KMS-11 (cell line): ENCODE results near the gene SLC6A5.

Source experiments
- H2AFZ ChIP-seq: fragments of 200-600 bp; sonication (generic); 2 replicates; pipeline ENCODE4 v1.6.1; 2016; ENCODE audit warnings: antibody characterized with exemption, mixed run types, low read depth
- H3K27ac ChIP-seq: fragments of 200-600 bp; sonication (generic); 2 replicates; pipeline ENCODE4 v1.6.1; 2016; ENCODE audit warnings: mild to moderate bottlenecking, mixed run types
- H3K27me3 ChIP-seq: fragments of 200-600 bp; sonication (generic); 2 replicates; pipeline ENCODE4 v1.6.1; 2017; ENCODE audit warnings: mild to moderate bottlenecking, low read depth, mixed run types, moderate library complexity; ENCODE audit not compliant: insufficient read depth
- H3K36me3 ChIP-seq: fragments of 200-600 bp; sonication (generic); 2 replicates; pipeline ENCODE4 v1.6.1; 2017; ENCODE audit warnings: mild to moderate bottlenecking, mixed run types; ENCODE audit not compliant: insufficient read depth
- H3K4me1 ChIP-seq: fragments of 200-600 bp; sonication (generic); 2 replicates; pipeline ENCODE4 v1.6.1; 2016; ENCODE audit warnings: mild to moderate bottlenecking, low read depth, mixed run types; ENCODE audit not compliant: poor library complexity, severe bottlenecking
- H3K4me2 ChIP-seq: fragments of 200-600 bp; sonication (generic); 2 replicates; pipeline ENCODE4 v1.7.0; 2016; ENCODE audit warnings: mild to moderate bottlenecking, mixed run types
- H3K4me3 ChIP-seq: fragments of 200-600 bp; sonication (generic); IDR thresholded peaks from 2 replicates; pipeline ENCODE4 v1.6.1; 2017; ENCODE audit warnings: low read depth, low read length, mixed read lengths; ENCODE audit not compliant: insufficient read depth
- H3K79me2 ChIP-seq: fragments of 200-600 bp; sonication (generic); 2 replicates; pipeline ENCODE4 v1.6.1; 2016; ENCODE audit warnings: low read depth, mixed run types; ENCODE audit not compliant: insufficient read depth
- H3K9ac ChIP-seq: fragments of 200-600 bp; sonication (generic); 2 replicates; pipeline ENCODE4 v1.6.1; 2016; ENCODE audit warnings: mild to moderate bottlenecking, mixed run types
- H4K20me1 ChIP-seq: fragments of 200-600 bp; sonication (generic); 2 replicates; pipeline ENCODE4 v1.6.1; 2016; ENCODE audit warnings: mild to moderate bottlenecking, mixed run types; ENCODE audit not compliant: insufficient read depth
- TF ChIP-seq, protein P1 (sequence below): fragments of 200-600 bp; sonication (generic); conservative IDR thresholded peaks from 2 replicates; pipeline ENCODE4 v1.6.1; 2017; ENCODE audit warnings: low read depth, mild to moderate bottlenecking, antibody characterized with exemption, low read length, moderate library complexity, mixed read lengths

SLC6A5 gene

DNA sequence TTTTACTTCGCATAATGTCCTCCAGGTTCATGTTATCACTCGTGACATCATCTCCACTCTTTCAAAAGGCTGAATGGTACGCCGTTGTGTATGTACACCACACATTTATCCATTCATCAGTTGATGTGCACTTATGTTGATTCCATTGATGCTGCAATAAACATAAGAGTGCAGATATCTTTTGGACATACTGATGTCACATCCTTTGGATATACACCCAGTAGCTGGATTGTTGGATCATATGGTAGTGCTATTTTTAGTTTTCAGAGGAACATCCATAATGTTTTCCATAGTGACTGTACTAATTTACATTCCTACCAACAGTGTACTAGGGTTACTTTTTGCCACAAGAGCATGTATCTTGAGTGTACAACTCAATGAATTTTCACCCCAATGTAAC lies 45.0 kb downstream of the SLC6A5 start:
- Histone ChIP-seq H3K9ac (no peak overlapping the region), H3K4me1 (peaks cover 25% of the 10 kb centered on the region), H2AFZ (no peak overlapping the region), H3K79me2 (no peaks in the 10 kb centered on the region), H4K20me1 (no peaks in the 10 kb centered on the region), H3K4me3 (no peak overlapping the region), H3K27me3 (no peaks in the 10 kb centered on the region), H3K36me3 (no peaks in the 10 kb centered on the region), H3K4me2 (no peak overlapping the region), H3K27ac (no peak overlapping the region)
- TF ChIP-seq, protein P1, sequence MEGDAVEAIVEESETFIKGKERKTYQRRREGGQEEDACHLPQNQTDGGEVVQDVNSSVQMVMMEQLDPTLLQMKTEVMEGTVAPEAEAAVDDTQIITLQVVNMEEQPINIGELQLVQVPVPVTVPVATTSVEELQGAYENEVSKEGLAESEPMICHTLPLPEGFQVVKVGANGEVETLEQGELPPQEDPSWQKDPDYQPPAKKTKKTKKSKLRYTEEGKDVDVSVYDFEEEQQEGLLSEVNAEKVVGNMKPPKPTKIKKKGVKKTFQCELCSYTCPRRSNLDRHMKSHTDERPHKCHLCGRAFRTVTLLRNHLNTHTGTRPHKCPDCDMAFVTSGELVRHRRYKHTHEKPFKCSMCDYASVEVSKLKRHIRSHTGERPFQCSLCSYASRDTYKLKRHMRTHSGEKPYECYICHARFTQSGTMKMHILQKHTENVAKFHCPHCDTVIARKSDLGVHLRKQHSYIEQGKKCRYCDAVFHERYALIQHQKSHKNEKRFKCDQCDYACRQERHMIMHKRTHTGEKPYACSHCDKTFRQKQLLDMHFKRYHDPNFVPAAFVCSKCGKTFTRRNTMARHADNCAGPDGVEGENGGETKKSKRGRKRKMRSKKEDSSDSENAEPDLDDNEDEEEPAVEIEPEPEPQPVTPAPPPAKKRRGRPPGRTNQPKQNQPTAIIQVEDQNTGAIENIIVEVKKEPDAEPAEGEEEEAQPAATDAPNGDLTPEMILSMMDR, result no peak

DNA sequence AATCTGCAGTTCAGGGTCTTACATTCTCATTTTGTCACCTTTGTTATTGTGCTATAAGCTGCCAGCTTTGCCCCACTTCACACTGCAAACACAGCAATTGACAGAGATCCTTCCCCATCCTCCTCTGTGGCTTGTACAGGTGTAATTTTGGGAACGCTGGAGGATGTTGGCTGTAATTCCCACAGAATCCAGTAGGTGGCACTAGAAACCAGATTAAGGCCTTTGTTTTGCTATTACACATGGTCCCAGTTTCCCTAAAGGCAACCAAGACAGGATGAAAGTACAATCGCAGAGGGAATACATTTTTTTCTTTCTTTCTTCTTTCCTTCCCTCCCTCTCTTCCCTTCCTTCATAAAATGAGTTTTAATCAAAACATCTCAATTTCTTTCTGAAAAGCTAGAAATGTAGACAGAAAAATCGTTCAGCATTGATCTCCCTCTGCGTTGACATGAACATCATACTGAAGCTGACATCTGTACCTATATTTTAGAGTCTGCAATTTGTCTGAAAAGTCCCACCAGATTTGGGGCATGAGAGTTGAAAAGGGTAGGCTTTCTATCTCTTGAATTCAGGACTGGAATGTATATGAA lies 48.7 kb downstream of the SLC6A5 start:
- Histone ChIP-seq H3K36me3 (no peaks in the 10 kb centered on the region), H3K79me2 (no peaks in the 10 kb centered on the region), H3K4me1 (no peaks in the 10 kb centered on the region), H3K9ac (no peak overlapping the region), H3K4me3 (no peak overlapping the region), H4K20me1 (no peaks in the 10 kb centered on the region), H3K4me2 (no peak overlapping the region), H3K27me3 (no peaks in the 10 kb centered on the region), H2AFZ (no peak overlapping the region), H3K27ac (no peak overlapping the region)
- TF ChIP-seq, protein P1, result peak; percentile 96

DNA sequence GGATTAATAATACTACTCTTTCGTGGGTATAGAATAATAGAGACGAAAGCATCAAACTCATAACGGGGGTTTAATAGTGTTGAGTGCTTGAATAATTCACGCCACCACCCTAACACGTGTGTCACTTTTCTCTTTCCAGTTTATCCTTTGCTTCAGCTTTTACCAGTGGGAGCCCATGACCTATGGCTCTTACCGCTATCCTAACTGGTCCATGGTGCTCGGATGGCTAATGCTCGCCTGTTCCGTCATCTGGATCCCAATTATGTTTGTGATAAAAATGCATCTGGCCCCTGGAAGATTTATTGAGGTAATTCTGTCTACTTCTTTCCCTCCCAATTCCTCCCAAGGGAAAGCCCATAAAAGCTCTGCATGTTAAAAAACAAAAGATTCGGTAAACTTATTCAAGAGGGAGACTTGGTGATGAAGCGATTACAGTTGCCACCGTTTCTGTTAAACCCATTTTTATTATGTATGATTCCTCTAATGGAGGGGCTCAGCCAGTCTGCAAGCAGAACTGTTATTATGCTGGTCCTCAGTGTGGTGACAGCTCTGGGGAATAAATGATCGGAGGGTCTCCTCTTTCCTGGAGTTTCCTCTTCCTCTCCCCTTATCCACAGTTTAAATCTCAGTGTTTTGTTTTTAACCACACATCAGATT lies 52.9 kb downstream of the SLC6A5 start:
- H2AFZ ChIP-seq, result no peak overlapping the region
- no peaks in the 10 kb centered on the region for H3K4me1 ChIP-seq
- no peak overlapping the region for H3K9ac ChIP-seq
- H3K79me2 ChIP-seq, result no peaks in the 10 kb centered on the region
- H3K27me3 ChIP-seq, result no peaks in the 10 kb centered on the region
- no peak overlapping the region for H3K27ac ChIP-seq
- H3K36me3 ChIP-seq, result no peaks in the 10 kb centered on the region
- no peak overlapping the region for H3K4me3 ChIP-seq
- no peak overlapping the region for H3K4me2 ChIP-seq
- no peaks in the 10 kb centered on the region for H4K20me1 ChIP-seq
- TF ChIP-seq, protein P1, result no peak

DNA sequence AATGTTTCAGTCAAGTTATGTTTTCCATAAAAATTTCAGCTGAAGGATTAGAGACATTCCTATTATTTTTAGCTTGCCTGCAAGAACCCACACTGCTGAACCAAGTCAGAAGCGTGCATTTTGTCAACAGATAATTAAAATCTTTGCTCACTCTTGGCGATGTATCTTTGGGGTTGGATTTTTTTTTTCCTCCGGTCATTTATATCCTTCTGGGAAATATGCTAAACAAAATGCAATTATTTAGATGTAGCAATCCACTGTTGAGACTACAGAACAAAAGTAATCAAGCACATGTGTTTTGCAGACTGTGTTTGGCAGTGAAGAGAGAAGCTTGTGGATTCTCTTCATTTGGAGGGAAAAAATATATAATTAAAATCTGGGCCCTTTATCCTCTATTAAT lies 54.6 kb downstream of the SLC6A5 start:
- Histone ChIP-seq H4K20me1 (no peaks in the 10 kb centered on the region), H3K27me3 (no peaks in the 10 kb centered on the region), H3K79me2 (no peaks in the 10 kb centered on the region), H2AFZ (no peak overlapping the region), H3K27ac (no peak overlapping the region), H3K4me1 (no peaks in the 10 kb centered on the region), H3K9ac (no peak overlapping the region), H3K36me3 (no peaks in the 10 kb centered on the region), H3K4me3 (no peak overlapping the region), H3K4me2 (no peak overlapping the region)
- TF ChIP-seq, protein P1, result no peak
